ENCODE measurements around the gene DCST1. TPM values are rescaled to one million over a fixed set of nuclear protein-coding genes. Genes with fewer than 3 reads are reported as not detected.
A peak's percentile ranks its signal among the peaks of the same experiment; 100 is the strongest.

The DCST1 gene
- total and polyA plus RNA-seq, 2 of the 13 experiments (the other 11 are each of a cell fraction or from before 2014, with no cell fraction given), result 0.04 TPM; not detected in 1

GRCh38 chr1:155083865-155084721 lies 50.5 kb downstream of the DCST1 start:
- peak; percentile 44 for DNase-seq (ENCODE audit: low spot score)
- 0 out of 2 replicates have a peak, but pooled peaks have one; percentile 3 for TF ChIP-seq ZNF672 (CRISPR knock-in tag; IDR thresholded peaks at IDR 0.05)
- peak; percentile 31; the same call in 1 of the 2 replicates for TF ChIP-seq STAG1 (CRISPR knock-in tag; IDR thresholded peaks at IDR 0.05)
- no peak for TF ChIP-seq TBL1XR1 (IDR thresholded peaks at IDR 0.05; ENCODE audit: borderline replicate concordance, low read length, partially characterized antibody)
- no peak for TF ChIP-seq CSRNP2 (CRISPR knock-in tag; conservative IDR thresholded peaks at IDR 0.05; ENCODE audit: low read depth)
- no peak for TF ChIP-seq CC2D1A (CRISPR knock-in tag; IDR thresholded peaks at IDR 0.05)
- peak; percentile 7; the same call in 1 of the 2 replicates for TF ChIP-seq ZNF124 (CRISPR knock-in tag; IDR thresholded peaks at IDR 0.05)
- TF ChIP-seq, protein P1, sequence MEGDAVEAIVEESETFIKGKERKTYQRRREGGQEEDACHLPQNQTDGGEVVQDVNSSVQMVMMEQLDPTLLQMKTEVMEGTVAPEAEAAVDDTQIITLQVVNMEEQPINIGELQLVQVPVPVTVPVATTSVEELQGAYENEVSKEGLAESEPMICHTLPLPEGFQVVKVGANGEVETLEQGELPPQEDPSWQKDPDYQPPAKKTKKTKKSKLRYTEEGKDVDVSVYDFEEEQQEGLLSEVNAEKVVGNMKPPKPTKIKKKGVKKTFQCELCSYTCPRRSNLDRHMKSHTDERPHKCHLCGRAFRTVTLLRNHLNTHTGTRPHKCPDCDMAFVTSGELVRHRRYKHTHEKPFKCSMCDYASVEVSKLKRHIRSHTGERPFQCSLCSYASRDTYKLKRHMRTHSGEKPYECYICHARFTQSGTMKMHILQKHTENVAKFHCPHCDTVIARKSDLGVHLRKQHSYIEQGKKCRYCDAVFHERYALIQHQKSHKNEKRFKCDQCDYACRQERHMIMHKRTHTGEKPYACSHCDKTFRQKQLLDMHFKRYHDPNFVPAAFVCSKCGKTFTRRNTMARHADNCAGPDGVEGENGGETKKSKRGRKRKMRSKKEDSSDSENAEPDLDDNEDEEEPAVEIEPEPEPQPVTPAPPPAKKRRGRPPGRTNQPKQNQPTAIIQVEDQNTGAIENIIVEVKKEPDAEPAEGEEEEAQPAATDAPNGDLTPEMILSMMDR (CRISPR knock-in tag; IDR thresholded peaks at IDR 0.05), result peak; percentile 41
- no peak for TF ChIP-seq ZNF577 (CRISPR knock-in tag; IDR thresholded peaks at IDR 0.05; ENCODE audit: borderline replicate concordance, low read depth)
- peak; percentile 17; the same call in 1 of the 2 replicates for TF ChIP-seq MYPOP (CRISPR knock-in tag; IDR thresholded peaks at IDR 0.05)
- TF ChIP-seq ZNF747 (CRISPR knock-in tag; IDR thresholded peaks at IDR 0.05; ENCODE audit: borderline replicate concordance), result 0 out of 2 replicates have a peak, but pooled peaks have one; percentile 3
- TF ChIP-seq CCDC6 (CRISPR knock-in tag; IDR thresholded peaks at IDR 0.05), result no peak; the same call in 1 of the 2 replicates
- TF ChIP-seq FOXK1 (CRISPR knock-in tag; IDR thresholded peaks at IDR 0.05; ENCODE audit: borderline replicate concordance, low read depth), result 0 out of 2 replicates have a peak, but pooled peaks have one; percentile 5
- TF ChIP-seq HDAC2 (CRISPR knock-in tag; IDR thresholded peaks at IDR 0.05), result no peak
- TF ChIP-seq MAFF (IDR thresholded peaks at IDR 0.05; ENCODE audit: low read depth, low read length), result no peak
- no peak for TF ChIP-seq ZNF3 (CRISPR knock-in tag; IDR thresholded peaks at IDR 0.05)
- TF ChIP-seq KLF13 (CRISPR knock-in tag; IDR thresholded peaks at IDR 0.05), result 0 out of 2 replicates have a peak, but pooled peaks have one; percentile 34
- TF ChIP-seq ZNF598 (CRISPR knock-in tag; IDR thresholded peaks at IDR 0.05; ENCODE audit: borderline replicate concordance), result 0 out of 2 replicates have a peak, but pooled peaks have one; percentile 2
- 0 out of 2 replicates have a peak, but pooled peaks have one; percentile 1 for TF ChIP-seq ZNF619 (CRISPR knock-in tag; IDR thresholded peaks at IDR 0.05)
- peak; percentile 8; the same call in 1 of the 2 replicates for TF ChIP-seq ZNF589 (CRISPR knock-in tag; conservative IDR thresholded peaks at IDR 0.05)

More at GRCh38 chr1:155083865-155084721, 50.5 kb downstream of the DCST1 start:
- intact Hi-C loops (cut with micrococcal nuclease; ENCODE audit: unreplicated experiment), result loop anchor here (1.0 to 10.0 kb wide), 3 partner anchors 22 to 179 kb away; no protein-coding TSS in a partner anchor
- FAIRE-seq (no peak), ATAC-seq (peak; percentile 2)
- 27% methylated on average over 11 of the region's 21 CpGs for WGBS (ENCODE audit: low lambda C conversion rate)
- H3K36me3 ChIP-seq (replicated peaks in 1 of 2; ENCODE audit: control insufficient read depth in 1 of 2, insufficient read depth in 2 of 2, low read length in 2 of 2), result no peaks in the 10 kb centered on the region
- CTCF ChIA-PET (ENCODE audit: low intra/inter-chr PET ratio, low total read pairs), result interaction anchor here (0.8 to 2.9 kb wide), 8 partner anchors 13 to 83 kb away, joined by 3 to 39 read pairs (median 4); partner anchors contain the start of genes ADAM15, EFNA4 and ZBTB7B
- peaks cover 26 to 52% of the 10 kb centered on the region in 2 experiments for H3K27me3 ChIP-seq (ENCODE audit: control insufficient read depth in 1 of 2, insufficient read depth in 2 of 2, low read length in 2 of 2)
- H2AFZ ChIP-seq (ENCODE audit: low read length), result no peak overlapping the region
- POLR2A ChIA-PET, result interaction anchor here (0.8 to 2.7 kb wide), 13 partner anchors 9 to 123 kb away, joined by 3 to 19 read pairs (median 5); partner anchors contain the start of genes EFNA4 and KRTCAP2
- BruUV-seq (replicated peaks), result no TSS peak
- no peak overlapping the region for H3K9ac ChIP-seq (ENCODE audit: insufficient read depth, low read depth, low read length)
- peak overlapping the region; percentile 98 for H3K4me2 ChIP-seq (ENCODE audit: low read depth, low read length)
- peaks cover 91% of the 10 kb centered on the region for H3K4me1 ChIP-seq (ENCODE audit: insufficient read depth, low read length)
- H3K9me3 ChIP-seq (ENCODE audit: low read length), result no peaks in the 10 kb centered on the region
- H3K27ac ChIP-seq (ENCODE audit: extremely low read length, insufficient read depth, low read length), result no peak overlapping the region
- no peaks in the 10 kb centered on the region for H3K79me2 ChIP-seq (ENCODE audit: insufficient read depth, low read length)
- H4K20me1 ChIP-seq (ENCODE audit: insufficient read depth, low read length), result peaks cover 4% of the 10 kb centered on the region; the same call in 1 of the 2 replicates
- in situ Hi-C loops (cut with HindIII; ENCODE audit: extremely low pct_ligation_motif_present, low pct_unique_long_range_greater_than_20kb), result no loop called here
- peak overlapping the region in 2 of 3 experiments; percentile 75 to 89; a peak in 3 of 6 replicates for H3K4me3 ChIP-seq (replicated peaks in 1 of 3; ENCODE audit: insufficient read depth in 1 of 3, low read depth in 2 of 3, low read length in 3 of 3)
